Spleen (tissue), 11 donors: Measurements from ENCODE around the gene EDRF1. TPM values are rescaled to one million over a fixed set of nuclear protein-coding genes. Genes with fewer than 3 reads are reported as not detected.

ENCODE experiments used
- DNase-seq: peaks from one replicate; pipeline ENCODE4 v3.0.0-alpha.2; 2020
- H3K27ac ChIP-seq, 8 donors: fragments of 200-600 bp; sonication (generic) in 7 of 8; 1 replicate in 4 of 8; 2 replicates in 4 of 8; pipeline versions ENCODE4 v1.5.0 to v1.8.0; 2016 to 2021; ENCODE audit warnings: inconsistent platforms in 4 of 8, mild to moderate bottlenecking in 4 of 8, moderate library complexity in 1 of 8
- H3K27me3 ChIP-seq, 7 donors: fragments of 200-600 bp; sonication (generic) in 6 of 7; replicated peaks in 1 of 7; 1 replicate in 4 of 7; 2 replicates in 3 of 7; pipeline versions ENCODE4 v1.5.0 to v1.8.0; 2016 to 2021; ENCODE audit warnings: inconsistent platforms in 3 of 7, mild to moderate bottlenecking in 1 of 7
- H3K36me3 ChIP-seq, 6 donors: fragments of 200-600 bp; sonication (generic) in 5 of 6; 1 replicate in 4 of 6; 2 replicates in 2 of 6; pipeline versions ENCODE4 v1.5.0 to v1.8.0; 2016 to 2021; ENCODE audit warnings: inconsistent platforms in 2 of 6
- H3K4me1 ChIP-seq, 6 donors: fragments of 200-600 bp; sonication (generic) in 5 of 6; 1 replicate in 3 of 6; 2 replicates in 3 of 6; pipeline versions ENCODE4 v1.5.0 to v1.8.0; 2016 to 2021; ENCODE audit warnings: inconsistent platforms in 3 of 6
- H3K4me3 ChIP-seq, 8 donors: fragments of 200-600 bp; sonication (generic) in 7 of 8; 1 replicate in 4 of 8; 2 replicates in 4 of 8; pipeline versions ENCODE4 v1.5.0 to v1.8.0; 2016 to 2021; ENCODE audit warnings: inconsistent platforms in 4 of 8, mild to moderate bottlenecking in 4 of 8, moderate library complexity in 2 of 8
- H3K9me3 ChIP-seq, 8 donors: fragments of 200-600 bp; sonication (generic) in 7 of 8; 1 replicate in 4 of 8; 2 replicates in 4 of 8; pipeline versions ENCODE4 v1.5.0 to v1.8.0; 2016 to 2021; ENCODE audit warnings: inconsistent platforms in 4 of 8
- POLR2A ChIP-seq, 3 donors: fragments of 450-650 bp; IDR thresholded peaks; one replicate each; pipeline ENCODE4 v1.5.1; 2017; ENCODE audit warnings: antibody characterized with exemption in 3 of 3, mild to moderate bottlenecking in 1 of 3
- POLR2AphosphoS5 ChIP-seq, 3 donors: sonication (generic); formaldehyde crosslinking; IDR thresholded peaks; one replicate each; pipeline ENCODE4 v1.5.1; 2017; ENCODE audit warnings: antibody characterized with exemption in 3 of 3
- WGBS, 5 donors: extraction: QIAGEN DNeasy Blood & Tissue Kit in 3 of 5; methylation state at CpG; one replicate each; pipeline versions ENCODE4 v1.1.5 to v1.1.7; 2013 to 2018; 5-methylcytosine and 5-hydroxymethylcytosine counted together
- intact Hi-C: fragments of 100-400 bp; cut with DNase I; formaldehyde crosslinking; loops from one replicate; pipeline ENCODE4 v1.15.0; 2023; ENCODE audit warnings: low total_unique reads
- polyA plus RNA-seq, 3 donors: library from polyadenylated mRNA; stranded (reverse); fragments of 200-250 nt; gene quantifications; one replicate each; pipeline ENCODE4 v1.2.1, GENCODE V29; 2013
- total RNA-seq, 7 donors: library from RNA; depleted of rRNA in 3 of 7; stranded (reverse); fragments of >200 nt in 3 of 7; fragmentation: NEBNext Ultra II Directional in 4 of 7; extraction: Animal tissue kit (Norgen Biotek cat#: 25700) in 4 of 7; gene quantifications; one replicate each; pipeline versions ENCODE4 v1.1.0 to v1.2.1, GENCODE V29; 2016 to 2021
- TF ChIP-seq, protein P1 (sequence below), 11 experiments: fragments of 200-600 bp in 7 of 11; fragments of 450-650 bp in 4 of 11; sonication (generic) in 4 of 11; IDR thresholded peaks in 8 of 11; conservative IDR thresholded peaks in 3 of 11; 1 replicate in 7 of 11; 2 replicates in 4 of 11; pipeline versions ENCODE4 v1.4.0 to v1.8.0; 2016 to 2021; ENCODE audit warnings: antibody characterized with exemption in 11 of 11, inconsistent platforms in 4 of 11, mild to moderate bottlenecking in 1 of 11
- donor health status: healthy with polysubstance abuse.
- donor health status: DM: no; HTN: no; CAD: no; lungs with moderate emphysema.
- donor health status: DM: no; HTN: no; CAD: no.
- donor health status: Bipolar disorder and iron deficiency.
- donor health status: healthy.
- donor health status: DM: no; HTN: no; CAD: no.
- donor health status: DM: yes; HTN: yes; CAD: no.

The EDRF1 gene
- total and polyA plus RNA-seq, 10 donors, result 17.8 to 47.5 (median 34.3) TPM

DNA sequence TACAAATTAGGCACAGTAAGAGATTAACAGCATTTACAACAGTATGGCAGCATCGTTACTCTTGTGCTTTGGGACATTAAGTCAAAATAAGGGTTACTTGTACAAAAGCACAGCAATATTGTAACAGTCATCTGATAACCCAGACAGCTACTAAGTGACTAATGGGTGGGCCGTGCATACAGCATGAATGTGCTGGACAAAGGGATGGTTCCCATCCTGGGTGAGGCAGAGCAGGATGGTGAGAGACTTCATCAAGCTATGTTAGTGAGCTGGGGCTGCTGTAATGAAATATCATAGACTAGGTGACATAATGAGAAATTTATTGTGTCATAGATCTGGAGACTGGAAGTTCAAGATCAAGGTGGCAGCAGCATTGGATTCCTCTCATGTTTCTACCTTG is 25.4 kb downstream of the EDRF1 start:
- H3K4me1 ChIP-seq, result no peaks in the 10 kb centered on the region
- no peaks in the 10 kb centered on the region for H3K27me3 ChIP-seq
- H3K9me3 ChIP-seq, result peaks cover 0 to 5% (median 0%) of the 10 kb centered on the region in 8 donors
- no peak for DNase-seq
- intact Hi-C loops, result no loop called here
- peaks cover 4 to 100% (median 96%) of the 10 kb centered on the region in 6 donors for H3K36me3 ChIP-seq
- no peak for TF ChIP-seq POLR2AphosphoS5 (IDR thresholded peaks at IDR 0.05)
- H3K27ac ChIP-seq, result no peak overlapping the region
- WGBS, 5 donors, result 95 to 99% (median 98%) methylated on average over 2 of the region's 2 CpGs
- no peak overlapping the region for H3K4me3 ChIP-seq

DNA sequence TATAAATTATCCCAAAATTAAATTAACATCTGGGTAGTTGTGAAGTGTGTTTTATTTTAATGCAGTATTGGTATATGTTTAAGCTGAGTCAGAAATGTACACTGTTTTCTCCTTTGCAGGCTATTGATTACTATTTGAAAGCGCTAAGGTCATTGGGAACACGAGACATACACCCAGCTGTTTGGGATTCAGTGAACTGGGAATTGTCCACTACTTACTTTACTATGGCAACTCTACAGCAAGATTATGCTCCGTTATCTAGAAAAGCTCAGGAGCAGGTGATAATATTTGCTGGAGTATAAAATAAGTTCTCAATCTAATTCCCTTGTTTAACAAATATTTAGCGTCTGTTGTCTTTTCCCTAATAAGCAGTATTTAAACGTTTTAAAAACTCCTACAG is 27.9 kb downstream of the EDRF1 start:
- no peak for DNase-seq
- Histone ChIP-seq H3K27ac (no peak overlapping the region), H3K4me3 (no peak overlapping the region), H3K27me3 (no peaks in the 10 kb centered on the region), H3K36me3 (peaks cover 0 to 100% (median 94%) of the 10 kb centered on the region in 6 donors), H3K4me1 (no peaks in the 10 kb centered on the region), H3K9me3 (peaks cover 0 to 5% (median 0%) of the 10 kb centered on the region in 8 donors)
- TF ChIP-seq POLR2AphosphoS5 (IDR thresholded peaks at IDR 0.05), result no peak
- TF ChIP-seq, protein P1, sequence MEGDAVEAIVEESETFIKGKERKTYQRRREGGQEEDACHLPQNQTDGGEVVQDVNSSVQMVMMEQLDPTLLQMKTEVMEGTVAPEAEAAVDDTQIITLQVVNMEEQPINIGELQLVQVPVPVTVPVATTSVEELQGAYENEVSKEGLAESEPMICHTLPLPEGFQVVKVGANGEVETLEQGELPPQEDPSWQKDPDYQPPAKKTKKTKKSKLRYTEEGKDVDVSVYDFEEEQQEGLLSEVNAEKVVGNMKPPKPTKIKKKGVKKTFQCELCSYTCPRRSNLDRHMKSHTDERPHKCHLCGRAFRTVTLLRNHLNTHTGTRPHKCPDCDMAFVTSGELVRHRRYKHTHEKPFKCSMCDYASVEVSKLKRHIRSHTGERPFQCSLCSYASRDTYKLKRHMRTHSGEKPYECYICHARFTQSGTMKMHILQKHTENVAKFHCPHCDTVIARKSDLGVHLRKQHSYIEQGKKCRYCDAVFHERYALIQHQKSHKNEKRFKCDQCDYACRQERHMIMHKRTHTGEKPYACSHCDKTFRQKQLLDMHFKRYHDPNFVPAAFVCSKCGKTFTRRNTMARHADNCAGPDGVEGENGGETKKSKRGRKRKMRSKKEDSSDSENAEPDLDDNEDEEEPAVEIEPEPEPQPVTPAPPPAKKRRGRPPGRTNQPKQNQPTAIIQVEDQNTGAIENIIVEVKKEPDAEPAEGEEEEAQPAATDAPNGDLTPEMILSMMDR (IDR thresholded peaks at IDR 0.05 in 8 of 11, conservative IDR thresholded peaks at IDR 0.05 in 3 of 11), result no peak
- intact Hi-C loops, result no loop called here
- 94 to 98% (median 97%) methylated on average over 5 of the region's 5 CpGs for WGBS, 5 donors

DNA sequence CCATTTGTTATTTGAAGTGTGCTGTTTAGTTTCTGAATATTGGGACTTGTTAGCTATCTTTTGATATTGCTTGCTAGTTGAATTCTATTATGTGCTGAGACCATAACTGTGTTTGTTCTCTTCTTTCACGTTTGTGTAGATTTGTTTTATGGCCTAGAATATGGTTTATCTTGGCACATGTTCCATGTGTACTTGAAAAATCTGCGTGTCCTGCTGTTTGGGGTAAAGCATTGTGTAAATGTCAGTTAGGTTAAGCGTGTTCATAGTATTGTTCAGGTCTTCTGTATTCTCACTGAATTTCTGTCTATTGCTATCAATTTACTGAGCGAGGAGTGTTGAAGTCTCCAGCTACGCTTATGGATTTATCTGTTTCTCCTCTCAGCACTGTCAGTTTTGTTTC is 36.7 kb downstream of the EDRF1 start:
- Histone ChIP-seq H3K27ac (no peak overlapping the region), H3K27me3 (no peaks in the 10 kb centered on the region), H3K36me3 (peaks cover 3 to 100% (median 81%) of the 10 kb centered on the region in 6 donors), H3K4me1 (no peaks in the 10 kb centered on the region), H3K4me3 (no peak overlapping the region), H3K9me3 (no peaks in the 10 kb centered on the region)
- DNase-seq, result no peak
- intact Hi-C loops, result no loop called here
- WGBS, 5 donors, result 87 to 94% (median 91%) methylated on average over 5 of the region's 5 CpGs
- no peak for TF ChIP-seq POLR2A (IDR thresholded peaks at IDR 0.05)

DNA sequence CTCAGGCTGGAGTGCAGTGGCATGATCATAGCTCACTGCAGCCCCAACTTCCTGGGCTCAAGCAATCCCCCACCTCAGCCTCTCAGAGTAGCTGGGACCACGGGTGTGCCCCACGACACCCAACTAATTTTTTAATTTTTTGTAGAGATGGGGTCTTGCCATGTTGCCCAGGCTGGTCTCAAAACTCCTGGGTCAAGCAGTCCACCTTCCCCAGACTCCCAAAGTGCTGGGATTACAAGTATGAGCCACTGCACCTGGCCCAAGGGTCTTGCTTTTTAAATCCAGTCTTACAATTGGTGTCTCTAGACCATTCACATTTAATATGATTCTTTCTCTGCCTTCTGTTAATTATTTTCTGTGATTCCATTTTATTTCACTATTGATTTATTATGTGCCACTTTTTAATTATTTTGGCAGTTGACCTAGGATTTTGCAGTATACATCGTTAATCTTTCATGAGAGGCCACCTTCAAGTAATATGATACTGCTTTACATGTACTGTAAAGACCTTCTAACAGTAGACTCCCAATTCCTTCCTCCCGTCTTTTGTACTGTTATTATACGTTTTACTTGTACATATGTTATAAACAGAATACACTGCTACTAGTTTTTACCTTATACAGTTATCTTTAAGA is 37.5 kb downstream of the EDRF1 start:
- H3K36me3 ChIP-seq, result peaks cover 3 to 100% (median 78%) of the 10 kb centered on the region in 6 donors
- intact Hi-C loops, result no loop called here
- DNase-seq, result no peak
- H3K27me3 ChIP-seq, result no peaks in the 10 kb centered on the region
- H3K4me3 ChIP-seq, result no peak overlapping the region
- 92 to 96% (median 95%) methylated on average over 5 of the region's 5 CpGs for WGBS, 5 donors
- TF ChIP-seq, protein P1 (IDR thresholded peaks at IDR 0.05 in 8 of 11, conservative IDR thresholded peaks at IDR 0.05 in 3 of 11), result no peak
- TF ChIP-seq POLR2A (IDR thresholded peaks at IDR 0.05) (no peak), POLR2AphosphoS5 (IDR thresholded peaks at IDR 0.05) (no peak)
- no peak overlapping the region for H3K27ac ChIP-seq
- no peaks in the 10 kb centered on the region for H3K4me1 ChIP-seq
- H3K9me3 ChIP-seq, result no peaks in the 10 kb centered on the region

DNA sequence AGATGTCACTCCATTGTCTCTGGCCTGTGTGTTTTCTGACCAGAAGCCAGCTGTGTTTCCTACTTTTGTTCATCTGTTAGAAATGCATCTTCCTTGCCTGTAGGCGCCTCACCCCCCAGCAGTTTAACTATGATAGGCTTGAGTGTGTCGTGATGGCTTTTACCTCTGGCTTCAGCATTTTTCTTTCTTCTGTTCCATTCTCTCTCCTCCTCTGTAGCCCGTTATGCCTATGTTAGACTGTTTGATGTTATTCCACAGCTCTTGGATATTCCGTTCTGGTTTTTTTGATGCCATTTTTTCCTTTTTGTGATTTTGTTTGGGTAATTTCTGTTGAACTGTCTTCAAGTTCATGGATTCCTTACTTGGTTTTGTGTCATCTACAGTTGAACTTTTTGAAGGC is 38.2 kb downstream of the EDRF1 start:
- intact Hi-C loops, result no loop called here
- Histone ChIP-seq H3K4me1 (no peaks in the 10 kb centered on the region), H3K9me3 (no peaks in the 10 kb centered on the region), H3K36me3 (peaks cover 3 to 100% (median 80%) of the 10 kb centered on the region in 6 donors), H3K27ac (no peak overlapping the region), H3K27me3 (no peaks in the 10 kb centered on the region), H3K4me3 (no peak overlapping the region)
- no peak for DNase-seq
- whole genome bisulfite sequencing, 5 donors, result 95 to 98% (median 95%) methylated on average over 4 of the region's 4 CpGs
- TF ChIP-seq POLR2AphosphoS5 (IDR thresholded peaks at IDR 0.05) (no peak), POLR2A (IDR thresholded peaks at IDR 0.05) (no peak)
- TF ChIP-seq, protein P1 (IDR thresholded peaks at IDR 0.05 in 8 of 11, conservative IDR thresholded peaks at IDR 0.05 in 3 of 11), result no peak
